NCI-H2029 treated with DMSO at 0.1 percent for 48 hours (cell line): Measurements from ENCODE around the gene YTHDC1.

Experiments
- DNase-seq: peaks from one replicate; lab custom pipeline; 2025; lab: John Stamatoyannopoulos, UW

The YTHDC1 gene

GRCh38 chr4:68358988-68359387, 9.1 kb upstream of the YTHDC1 start:
- DNase-seq = no peak

GRCh38 chr4:68352791-68353190, 2.9 kb upstream of the YTHDC1 start:
- DNase-seq = no peak

GRCh38 chr4:68349279-68349648, 626 bp downstream of the YTHDC1 start:
- no peak for DNase-seq

DNA sequence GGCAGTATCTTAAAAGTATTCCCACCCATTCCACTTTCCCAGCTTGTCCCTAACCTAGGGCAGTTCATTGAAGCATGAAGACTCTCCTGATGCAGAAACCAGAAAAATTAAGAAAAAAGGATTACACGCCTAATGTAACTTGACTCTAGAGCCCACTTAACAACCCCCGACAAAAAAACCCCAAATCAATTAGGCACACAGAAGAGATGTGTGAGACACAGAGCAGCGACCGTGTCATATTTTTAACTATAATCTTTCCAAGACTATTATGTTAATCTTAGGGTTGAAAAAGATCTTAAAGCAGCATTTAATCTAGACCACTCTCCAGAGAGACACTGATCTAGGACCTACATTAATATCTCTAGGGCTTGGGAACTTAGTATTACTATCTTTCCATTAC, 1.3 kb downstream of the YTHDC1 start:
- DNase-seq = no peak

- DNase-seq = no peak
Measured at GRCh38 chr4:68347845-68348244, 2.0 kb downstream of the YTHDC1 start.

DNA sequence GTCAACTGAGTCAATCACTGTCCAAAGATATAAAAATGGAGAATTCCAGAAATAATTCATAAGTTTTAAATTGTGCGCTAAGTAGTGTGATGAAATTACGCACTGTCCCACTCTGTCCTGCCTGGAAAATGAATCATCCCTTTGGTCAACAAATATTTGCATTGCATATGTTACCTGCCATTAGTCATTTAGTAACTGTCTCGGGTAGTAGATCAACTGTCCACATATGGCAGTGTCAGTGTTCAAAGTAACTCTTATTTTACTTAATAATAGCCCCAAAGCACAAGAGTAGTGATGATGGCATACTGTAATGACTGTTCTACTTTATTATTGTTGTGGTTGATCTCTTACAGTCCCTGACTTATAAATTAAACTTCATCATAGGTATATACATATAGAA, 3.4 kb downstream of the YTHDC1 start:
- DNase-seq = no peak

DNA sequence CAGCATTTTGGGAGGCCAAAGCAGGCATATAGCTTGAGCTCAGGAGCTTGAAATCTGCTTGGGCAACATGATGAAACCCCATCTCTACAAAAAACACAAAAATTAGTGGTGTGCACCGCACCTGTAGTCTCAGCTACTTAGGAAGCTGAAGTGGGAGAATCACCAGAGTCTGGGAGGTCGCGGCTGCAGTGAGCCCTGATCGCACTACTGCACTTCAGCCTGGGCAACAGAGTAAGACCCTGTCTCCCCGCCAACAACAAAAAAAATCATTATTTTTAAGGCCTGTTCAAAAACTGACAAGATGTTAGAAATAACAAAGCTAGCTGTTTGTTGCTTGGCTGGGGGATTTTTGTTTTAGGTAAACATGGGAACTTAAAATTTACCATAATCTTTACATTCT, 5.1 kb downstream of the YTHDC1 start:
- no peak for DNase-seq

DNA sequence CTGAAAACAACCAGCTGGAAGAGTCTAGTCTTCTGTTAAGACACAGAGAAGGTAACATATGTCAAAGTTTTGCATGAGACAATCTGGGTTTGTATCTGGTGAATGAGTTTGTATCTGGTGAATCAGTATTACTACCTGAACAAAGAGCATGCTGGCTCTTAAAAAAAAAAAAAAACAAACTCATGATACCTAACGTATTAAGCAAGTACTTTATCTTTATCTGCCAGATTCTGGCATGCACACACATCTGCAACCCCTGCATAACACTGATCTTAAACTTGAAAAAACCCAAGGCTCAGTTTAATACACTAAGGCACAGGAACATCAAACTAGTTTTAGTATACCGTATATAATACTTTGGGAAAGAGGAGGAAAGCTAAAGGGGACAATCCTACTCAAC, 5.8 kb downstream of the YTHDC1 start:
- DNase-seq = no peak

- DNase-seq = no peak
Measured at GRCh38 chr4:68342134-68342533, 7.8 kb downstream of the YTHDC1 start.

DNA sequence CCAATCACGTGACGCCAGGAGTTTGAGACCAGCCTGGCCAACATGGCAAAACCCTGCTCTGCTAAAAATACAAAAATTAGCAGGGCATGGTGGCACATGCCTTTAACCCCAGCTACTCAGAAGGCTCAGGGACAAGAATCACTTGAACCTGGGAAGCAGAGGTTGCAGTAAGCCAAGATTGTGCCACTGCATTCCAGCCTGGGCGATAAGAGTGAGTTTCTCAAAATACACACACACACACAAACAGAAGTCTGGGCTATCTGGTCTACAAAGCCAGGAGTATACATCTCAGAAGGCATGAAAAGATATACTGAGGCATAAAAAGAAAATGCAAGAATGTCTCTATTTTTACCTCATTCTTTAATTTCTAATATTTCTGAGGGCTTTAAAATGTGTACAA, 11.3 kb downstream of the YTHDC1 start:
- no peak for DNase-seq

GRCh38 chr4:68337522-68337921, 12.4 kb downstream of the YTHDC1 start:
- no peak for DNase-seq

GRCh38 chr4:68337004-68337403, 12.9 kb downstream of the YTHDC1 start:
- DNase-seq = no peak

DNA sequence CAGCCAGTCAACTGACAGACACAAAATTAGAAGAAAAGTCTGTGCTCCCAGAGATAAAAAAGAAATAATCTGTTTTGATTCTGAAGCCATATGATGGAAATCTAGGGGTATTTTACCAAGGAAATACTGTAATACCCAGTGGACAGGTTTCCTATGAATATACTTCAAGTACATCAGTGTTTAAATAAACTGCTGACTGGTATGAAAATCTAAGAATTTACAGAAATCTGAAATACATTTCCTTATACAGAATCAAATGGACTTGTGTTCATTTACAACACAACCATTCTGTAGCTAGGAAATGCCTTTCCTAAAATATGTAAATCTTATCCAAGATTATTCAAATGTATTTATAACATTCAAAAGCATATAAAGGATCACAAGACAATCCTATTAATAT, 13.4 kb downstream of the YTHDC1 start:
- no peak for DNase-seq

- no peak for DNase-seq
Measured at GRCh38 chr4:68326141-68326540, 23.7 kb downstream of the YTHDC1 start.

DNA sequence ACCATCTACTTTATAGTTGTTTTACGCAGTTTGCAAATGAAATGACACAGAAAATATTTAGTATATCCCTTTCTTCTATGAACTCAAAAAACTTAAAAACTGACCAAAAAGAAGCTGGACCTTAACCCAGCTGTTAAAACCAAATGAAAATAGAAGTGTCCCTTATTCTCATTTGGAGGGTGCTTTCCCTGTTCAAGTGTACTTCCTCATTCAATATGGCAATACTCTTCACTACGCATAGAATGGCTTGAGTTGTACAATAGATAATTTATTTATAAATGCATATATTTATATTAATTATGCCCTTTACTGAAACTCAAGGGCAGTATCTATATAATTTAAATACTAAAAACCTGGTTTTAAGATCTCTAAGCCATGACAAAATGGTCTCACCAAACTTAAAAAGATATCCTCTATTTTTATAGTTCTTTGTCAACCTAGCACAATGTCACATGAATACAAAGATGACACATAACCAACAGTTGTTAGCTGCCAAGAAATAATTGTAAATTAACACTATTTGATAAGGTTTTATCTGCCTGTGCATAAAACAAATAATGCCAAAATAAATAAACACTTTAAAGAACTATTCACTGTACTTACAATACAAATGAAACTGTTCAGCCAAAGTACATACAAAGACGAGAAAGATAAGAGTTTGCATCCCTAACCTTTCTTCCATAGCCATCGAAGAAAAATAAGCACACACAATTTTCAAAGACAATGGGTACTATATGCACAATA, 25.2 kb downstream of the YTHDC1 start:
- DNase-seq = no peak

GRCh38 chr4:68319040-68319439, 30.9 kb downstream of the YTHDC1 start:
- DNase-seq = no peak

DNA sequence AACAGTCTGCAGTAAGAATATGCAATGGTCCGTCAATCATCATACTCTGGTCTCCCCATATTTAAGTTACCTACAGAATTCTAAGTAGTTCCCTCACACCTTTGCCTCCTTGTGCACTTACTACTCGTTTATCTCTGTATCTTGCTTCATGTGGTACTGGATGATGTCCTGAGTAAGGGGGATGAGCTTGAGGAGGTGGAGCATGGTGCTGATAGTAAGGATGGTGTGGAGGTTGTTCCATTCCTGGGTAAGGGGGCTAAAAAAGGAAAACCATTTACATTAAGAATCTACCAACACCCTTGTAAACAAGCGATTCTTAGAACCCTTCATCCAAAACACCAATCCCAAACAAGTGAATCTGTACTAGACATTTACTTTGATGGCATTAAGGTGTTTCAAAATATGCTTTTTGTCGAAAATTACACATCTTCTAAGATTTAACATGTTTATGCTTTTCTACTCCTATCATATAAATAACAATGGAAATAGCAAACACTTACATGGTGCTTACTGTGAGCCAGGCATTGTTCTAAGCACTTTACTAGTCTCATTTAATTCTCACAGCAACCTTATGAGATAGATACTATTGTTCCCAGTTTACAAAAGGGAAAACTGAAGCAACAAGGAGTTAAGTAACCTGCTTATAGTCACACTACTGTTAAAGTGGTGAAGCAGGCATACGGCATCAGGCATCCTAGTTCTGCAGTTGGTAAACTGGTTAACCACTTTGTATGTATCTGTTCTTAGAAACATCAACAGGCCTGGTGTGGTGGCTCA, 33.5 kb downstream of the YTHDC1 start:
- DNase-seq = no peak

DNA sequence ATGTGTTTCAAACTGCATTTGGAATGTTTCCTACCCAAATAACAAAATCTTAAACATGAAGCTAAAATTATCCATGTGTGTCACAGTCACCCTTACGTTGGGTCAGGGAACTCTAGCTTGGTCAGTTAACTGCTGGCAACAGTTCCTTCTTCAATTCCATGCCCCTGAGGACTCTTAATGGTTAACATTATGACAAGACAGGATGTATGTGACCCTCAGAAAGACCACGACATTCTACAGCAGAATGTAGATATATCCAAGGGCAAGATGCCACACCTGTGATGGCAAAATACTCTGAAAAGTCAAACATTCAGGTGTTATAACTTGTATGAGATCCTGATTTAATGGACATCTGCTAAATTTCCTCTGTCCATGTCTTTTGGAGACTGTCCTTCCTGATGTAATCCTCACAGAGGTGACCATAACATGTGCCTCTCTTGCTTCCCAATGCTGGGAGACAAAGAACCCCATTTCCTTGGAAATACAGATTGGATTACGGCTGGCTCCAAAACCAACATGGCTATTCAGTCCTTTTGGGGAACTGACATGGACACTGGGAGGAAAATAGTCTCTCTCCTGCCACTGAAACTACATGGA, 39.1 kb downstream of the YTHDC1 start:
- no peak for DNase-seq

DNA sequence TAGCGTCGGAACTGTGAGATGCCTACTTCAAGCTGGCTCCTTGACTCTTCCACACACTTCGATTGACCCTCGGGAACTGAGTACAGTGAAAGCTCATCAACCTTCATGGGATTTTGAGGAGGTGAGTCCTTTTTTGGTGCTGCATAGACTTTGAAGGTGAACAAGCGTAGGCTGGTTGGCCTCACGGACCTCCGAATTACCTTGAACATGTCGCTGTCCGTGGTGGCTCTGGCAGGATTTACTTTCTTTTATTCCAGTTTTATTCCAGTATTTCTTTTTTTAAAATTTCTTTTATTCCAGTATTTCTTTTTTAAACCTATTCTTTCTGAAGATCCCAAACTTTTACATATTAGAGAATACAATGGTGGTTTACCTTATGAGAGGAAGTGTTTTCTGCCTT, 45.2 kb downstream of the YTHDC1 start:
- DNase-seq = no peak

DNA sequence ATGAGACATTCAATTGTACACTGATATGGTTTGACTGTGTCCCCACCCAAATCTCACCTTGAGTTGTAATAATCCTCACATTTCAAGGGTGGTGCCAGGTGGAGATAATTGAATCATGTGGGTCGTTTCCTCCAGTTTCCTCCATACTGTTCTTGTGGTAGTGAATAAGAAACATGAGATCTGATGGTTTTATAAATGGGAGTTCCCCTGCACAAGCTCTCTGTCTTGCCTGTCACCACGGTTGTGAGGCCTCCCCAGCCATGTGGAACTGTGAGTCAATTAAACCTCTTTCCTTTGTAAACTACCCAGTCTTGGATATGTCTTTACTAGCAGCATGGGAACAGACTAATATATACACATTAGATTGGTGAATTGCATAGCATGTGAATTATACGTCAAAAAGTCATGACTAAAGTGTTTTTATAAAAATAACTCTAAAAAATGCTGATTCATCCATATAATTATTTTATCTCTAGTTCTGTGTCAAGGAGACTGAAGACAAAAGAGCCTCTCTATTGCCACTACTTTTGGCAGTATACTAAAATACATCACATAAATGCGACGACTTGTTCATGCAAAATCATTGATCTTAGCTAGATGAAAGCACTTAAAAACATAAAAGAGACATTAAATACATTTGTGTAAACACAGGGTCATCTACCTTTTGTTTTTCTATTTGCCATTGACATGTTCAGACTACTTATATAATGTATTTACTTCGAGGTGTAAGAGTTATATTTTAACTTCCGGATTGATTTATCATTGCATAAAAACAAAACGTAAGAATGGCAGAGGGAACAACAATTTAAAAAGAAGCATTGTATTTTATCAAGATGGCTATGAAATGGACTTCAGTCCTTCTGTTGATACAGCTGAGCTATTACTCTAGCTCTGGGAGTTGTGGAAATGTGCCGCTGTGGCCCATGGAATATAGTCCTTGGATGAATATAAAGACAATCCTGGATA, 50.1 kb downstream of the YTHDC1 start:
- no peak for DNase-seq

DNA sequence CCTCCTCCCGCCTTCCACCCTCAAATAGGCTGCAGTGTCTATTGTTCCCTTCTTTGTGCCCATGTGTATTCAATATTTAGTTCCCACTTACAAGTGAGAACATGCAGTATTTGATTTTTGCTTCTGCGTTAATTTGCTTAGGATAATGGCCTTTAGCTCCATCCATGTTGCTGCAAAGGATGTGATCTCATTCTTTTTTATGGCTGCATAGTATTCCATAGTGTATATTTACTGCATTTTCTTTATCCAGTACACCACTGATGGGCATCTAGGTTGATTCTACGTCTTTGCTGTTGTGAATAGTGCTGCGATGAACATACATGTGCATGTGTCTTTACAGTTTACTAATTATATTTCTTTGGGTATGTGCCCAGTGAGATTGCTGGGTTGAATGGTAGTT, 52.8 kb downstream of the YTHDC1 start:
- DNase-seq = no peak

GRCh38 chr4:68291256-68291655, 58.6 kb downstream of the YTHDC1 start:
- no peak for DNase-seq
